WI38 (cell line): ENCODE data around the gene GAK.

Experiments used
- H3K4me3 ChIP-seq: 2 replicates; pipeline ENCODE4 v1.5.1; 2011; ENCODE audit warnings: low read depth, mild to moderate bottlenecking, control low read depth, low read length
- CTCF ChIP-seq: IDR thresholded peaks from 2 replicates; pipeline ENCODE4 v1.5.1; 2012; ENCODE audit warnings: low read depth, mild to moderate bottlenecking, control low read depth, low read length

GAK gene

GRCh38 chr4:915041-915474, 17.1 kb downstream of the GAK start:
- TF ChIP-seq CTCF, result no peak
- H3K4me3 ChIP-seq, result no peak overlapping the region

GRCh38 chr4:914531-914930, 17.6 kb downstream of the GAK start:
- no peak overlapping the region for H3K4me3 ChIP-seq
- TF ChIP-seq CTCF, result no peak

GRCh38 chr4:913280-913618, 18.9 kb downstream of the GAK start:
- TF ChIP-seq CTCF, result no peak

GRCh38 chr4:912548-913279, 19.4 kb downstream of the GAK start:
- no peak overlapping the region for H3K4me3 ChIP-seq
- TF ChIP-seq CTCF, result no peak

More at GRCh38 chr4:913280-913618, 18.9 kb downstream of the GAK start:
- no peak overlapping the region for H3K4me3 ChIP-seq

GRCh38 chr4:911871-912490, 20.1 kb downstream of the GAK start:
- no peak overlapping the region for H3K4me3 ChIP-seq
- no peak for TF ChIP-seq CTCF

GRCh38 chr4:911221-911751, 20.8 kb downstream of the GAK start:
- H3K4me3 ChIP-seq, result no peak overlapping the region
- TF ChIP-seq CTCF, result no peak
